Activated effector memory CD4-positive, alpha-beta T cell treated with Interleukin-2 at 50 U/mL for 16 hours (primary cell): ENCODE measurements around the gene PRKG1.
"Not testable (repeated sequence)": the region's sequence is repeated elsewhere in the genome, so short reads cannot be mapped to it uniquely, and the experiment has no call there.

Experiments
- DNase-seq: peaks from one replicate; pipeline ENCODE4 v3.0.0-alpha.2; 2020

Gene PRKG1

DNA sequence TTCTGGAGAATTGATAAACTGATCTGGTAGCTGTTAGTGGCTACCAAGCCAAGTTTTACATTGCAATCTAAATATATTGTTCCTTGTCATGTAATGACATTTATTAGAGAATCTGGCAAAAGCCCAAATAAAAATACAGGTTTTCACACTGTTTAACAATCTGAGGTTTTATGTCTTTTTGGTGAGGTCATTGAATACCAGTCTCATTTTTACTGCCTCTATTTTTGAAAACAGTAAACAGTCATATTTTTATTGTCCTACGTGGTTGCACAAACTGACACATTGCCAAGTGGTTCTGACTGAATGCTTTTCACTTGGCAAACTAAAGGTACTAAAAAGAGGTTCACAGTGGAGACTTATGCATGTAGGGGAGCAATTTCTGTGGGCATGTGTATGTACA is 157.5 kb downstream of the PRKG1 start:
- no peak for DNase-seq

DNA sequence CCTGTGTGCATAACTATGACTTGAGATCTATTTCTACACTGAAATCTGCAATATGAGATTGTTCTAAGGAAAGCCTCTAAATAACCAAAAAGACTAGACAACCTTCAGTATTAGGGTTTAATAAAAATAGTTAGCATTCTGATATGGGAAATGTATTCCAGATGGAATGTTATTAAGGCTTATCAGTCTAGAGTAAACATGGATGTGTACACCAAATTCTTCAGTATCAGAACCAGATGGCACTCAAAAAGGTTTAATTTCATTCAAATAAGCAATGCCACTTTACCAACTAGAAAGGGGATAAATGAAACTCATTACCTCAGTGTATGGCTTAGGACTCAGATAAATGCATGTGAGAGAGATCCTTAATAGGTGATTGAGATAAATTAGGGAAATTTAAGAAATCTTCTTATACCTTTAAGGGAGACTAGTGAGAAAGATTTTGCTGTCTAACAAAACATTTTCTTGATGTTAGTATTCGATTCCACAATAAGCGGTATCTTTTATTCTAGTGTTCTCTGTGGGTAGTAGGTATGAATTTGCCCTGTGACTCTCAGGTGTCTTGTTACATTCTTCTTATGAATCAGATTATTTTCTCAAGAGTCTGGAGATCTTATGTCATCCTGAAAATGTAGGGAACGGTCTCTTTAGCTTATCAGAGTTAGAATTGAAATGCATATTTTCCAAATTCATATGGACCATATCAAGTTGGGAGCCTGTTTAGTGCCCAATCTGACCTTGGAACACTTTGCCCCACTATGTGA is 159.2 kb downstream of the PRKG1 start:
- no peak for DNase-seq

DNA sequence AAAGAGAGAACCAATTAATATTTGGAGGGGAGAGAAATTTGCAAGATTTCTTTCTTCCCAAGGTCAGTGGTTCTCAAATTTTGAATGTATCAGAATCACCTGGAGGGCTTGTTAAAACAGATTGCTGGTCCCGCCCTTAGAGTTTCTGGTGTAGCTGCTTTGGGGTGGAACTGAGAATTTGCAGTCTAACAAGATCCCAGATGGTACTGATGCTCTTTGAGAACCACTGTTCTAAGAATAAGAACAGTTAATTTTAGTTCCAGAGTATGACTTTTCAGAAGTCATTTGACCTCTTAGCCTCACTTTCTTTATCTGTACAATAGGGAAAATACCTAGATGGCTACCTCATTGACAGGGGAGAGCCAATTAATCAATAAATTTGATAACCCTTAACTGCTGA is 161.6 kb downstream of the PRKG1 start:
- DNase-seq = no peak

DNA sequence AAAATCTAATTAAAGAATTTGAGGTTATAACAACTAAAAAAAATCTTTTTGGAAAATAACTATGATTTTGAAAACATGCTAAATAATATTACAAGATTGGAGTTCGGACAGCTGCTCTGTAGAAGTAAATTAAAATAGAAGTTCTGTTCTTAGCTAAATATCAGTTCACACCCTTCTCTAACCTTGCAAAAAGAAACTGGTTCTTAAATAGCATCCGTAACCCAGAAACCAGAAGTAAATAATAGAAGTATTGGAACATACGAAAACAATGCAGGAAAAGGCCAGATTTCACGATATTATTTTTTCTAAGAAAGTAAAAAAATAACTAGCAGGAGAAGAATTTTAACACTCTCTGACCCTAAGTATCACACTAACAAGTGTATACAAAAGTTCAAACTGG is 164.7 kb downstream of the PRKG1 start:
- no peak for DNase-seq

DNA sequence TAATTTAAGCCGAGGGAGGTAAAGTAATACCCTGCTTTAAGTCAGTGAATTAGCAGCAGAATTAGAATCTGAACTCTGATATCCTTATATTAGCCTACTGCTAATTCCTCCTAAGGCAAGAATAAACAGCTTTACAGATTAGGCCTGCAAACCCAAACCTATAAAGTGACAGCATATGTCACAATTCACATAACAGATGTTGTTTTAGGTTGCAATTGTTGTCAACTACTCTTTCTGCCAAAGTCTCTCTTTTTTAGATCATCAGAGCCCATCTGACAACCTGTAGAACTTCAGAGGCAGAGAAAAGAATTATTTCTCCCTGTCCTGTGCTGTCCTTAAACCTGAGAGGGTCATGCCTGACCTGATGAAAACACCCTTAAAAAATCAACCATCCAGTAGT is 167.2 kb downstream of the PRKG1 start:
- no peak for DNase-seq

DNA sequence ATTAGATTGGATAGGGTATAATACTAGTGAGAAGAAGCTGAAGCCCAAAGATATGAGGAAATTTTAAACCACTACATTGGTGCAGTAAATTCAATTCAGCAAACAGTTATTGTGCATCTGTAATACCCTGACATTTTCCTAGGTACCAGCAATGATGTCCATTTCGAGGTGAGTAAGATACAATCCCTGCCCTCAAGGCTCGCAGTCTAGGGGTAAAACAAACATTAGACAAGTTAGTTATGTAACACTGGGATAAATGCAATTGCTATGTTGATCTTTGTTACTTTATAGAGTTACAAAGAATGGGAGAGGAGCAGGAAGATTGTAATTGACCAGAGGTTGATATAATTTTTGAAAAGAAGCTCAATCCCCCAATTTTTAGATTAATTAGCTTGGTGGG is 168.1 kb downstream of the PRKG1 start:
- no peak for DNase-seq

DNA sequence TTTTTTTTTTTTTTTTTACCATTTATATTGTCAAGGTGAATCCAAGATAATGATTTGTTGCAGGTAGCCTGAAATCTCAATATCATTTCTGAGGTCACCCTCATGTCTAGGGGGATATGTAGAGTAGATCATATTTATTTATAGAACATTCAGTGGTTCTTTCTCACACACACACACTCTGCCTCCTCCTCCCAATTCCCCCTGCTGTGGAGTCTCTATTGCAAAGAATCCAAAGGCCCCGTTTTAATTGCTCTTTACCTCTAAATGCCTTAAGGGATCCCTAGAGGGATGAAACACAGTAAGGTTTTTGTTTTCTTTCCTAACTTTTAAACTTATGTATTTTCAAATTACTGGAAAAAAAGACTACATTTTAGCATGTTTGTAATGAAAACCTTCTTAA is 170.0 kb downstream of the PRKG1 start:
- DNase-seq = no peak

DNA sequence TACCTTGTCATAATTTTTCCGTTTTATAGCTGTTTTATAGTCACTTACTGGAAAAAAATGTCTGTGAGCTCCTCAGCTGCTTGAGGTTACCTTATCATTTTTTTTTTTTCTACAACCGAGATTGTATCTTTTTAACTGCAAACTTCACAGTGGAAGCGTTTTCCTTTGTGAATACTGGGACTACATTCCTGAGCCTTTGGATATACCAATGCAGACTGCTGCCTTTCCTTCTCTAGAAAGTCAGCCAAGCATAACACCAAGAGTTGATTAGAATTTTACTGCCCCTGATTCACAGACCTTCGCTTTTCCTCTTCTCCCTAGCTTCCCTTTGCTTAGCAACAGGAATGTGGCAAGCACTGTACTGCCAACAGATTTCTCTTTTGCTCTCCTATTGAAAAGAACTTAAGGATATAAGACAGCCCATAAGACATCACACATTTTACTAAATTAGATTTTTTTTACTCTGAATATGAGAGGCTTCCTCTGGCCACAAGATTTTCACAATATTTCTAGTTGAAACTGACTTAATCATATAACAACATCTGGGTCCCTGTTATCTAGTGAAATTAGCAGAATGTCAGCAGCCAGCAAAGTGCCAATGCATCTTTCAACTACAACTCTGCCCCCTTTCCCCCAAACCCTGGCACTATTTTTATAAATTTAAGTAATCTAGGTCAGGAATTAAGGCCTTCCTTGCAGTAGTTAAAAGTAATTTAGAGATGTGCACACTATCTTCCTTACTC is 170.6 kb downstream of the PRKG1 start:
- no peak for DNase-seq

DNA sequence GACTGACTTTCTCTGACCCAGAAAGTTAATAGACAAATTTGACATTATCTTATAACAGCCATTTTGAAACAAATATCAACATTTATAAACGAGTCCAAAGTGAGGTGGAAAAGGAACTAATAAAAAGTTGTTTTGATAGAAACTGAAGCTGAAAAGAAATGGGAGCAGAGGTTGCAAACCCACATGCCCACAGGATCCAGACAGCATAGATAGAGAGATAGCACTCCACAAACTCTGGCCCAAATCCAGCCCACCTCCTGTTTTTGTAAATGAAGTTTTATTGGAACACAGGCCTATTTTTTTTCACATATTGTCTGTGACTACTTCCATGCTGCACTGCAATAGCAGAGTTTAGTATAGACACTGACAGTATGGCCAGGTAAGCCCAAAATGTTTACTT is 171.9 kb downstream of the PRKG1 start:
- no peak for DNase-seq

DNA sequence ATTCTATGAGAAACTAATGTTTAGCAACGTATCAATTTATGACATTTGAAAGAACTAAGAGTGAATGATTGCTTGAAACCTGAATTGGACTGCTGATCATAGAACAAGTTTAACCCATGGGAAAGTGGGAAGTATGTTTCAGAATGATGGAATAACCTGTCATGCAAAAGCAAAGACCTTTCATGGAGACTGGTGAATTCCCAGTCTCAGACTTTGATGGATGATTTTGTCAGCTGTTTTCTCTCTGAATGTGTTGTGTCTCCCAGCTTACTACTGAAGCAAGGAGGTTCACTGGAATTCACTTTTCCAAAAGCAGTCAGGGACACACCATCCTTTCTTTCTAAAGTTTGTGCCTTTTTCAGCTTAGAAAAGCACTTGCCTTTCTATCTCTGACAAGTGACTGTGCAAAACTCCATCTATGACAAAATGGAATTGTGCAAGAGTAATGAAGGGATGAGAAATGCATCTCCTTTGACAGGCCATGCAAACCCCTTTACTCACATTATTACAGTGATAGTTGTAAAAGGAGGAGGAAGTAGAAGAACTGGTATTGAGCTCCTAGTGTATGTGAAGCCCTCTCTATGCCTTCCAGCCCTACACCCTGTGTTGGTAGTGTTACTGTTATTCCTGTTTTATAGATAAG is 176.1 kb downstream of the PRKG1 start:
- DNase-seq = no peak

DNA sequence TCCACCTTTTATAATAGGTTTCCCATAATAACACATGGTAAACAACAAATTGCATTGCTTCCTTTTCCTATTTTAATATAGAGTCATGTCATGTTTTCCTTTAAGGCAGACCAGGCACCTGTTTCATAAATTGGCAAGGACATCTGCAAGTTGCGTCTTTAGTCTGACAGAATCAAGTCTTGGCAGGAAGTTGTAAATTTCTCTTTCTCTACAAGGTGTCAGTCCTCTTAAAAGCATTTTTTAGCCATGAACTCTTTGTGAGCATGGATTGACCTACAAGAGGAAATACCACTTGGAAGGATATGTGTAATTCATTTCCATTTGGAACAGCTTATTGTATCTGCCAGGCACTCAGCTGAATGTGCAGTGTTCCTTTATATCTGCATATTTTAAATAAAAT is 176.8 kb downstream of the PRKG1 start:
- DNase-seq = no peak

DNA sequence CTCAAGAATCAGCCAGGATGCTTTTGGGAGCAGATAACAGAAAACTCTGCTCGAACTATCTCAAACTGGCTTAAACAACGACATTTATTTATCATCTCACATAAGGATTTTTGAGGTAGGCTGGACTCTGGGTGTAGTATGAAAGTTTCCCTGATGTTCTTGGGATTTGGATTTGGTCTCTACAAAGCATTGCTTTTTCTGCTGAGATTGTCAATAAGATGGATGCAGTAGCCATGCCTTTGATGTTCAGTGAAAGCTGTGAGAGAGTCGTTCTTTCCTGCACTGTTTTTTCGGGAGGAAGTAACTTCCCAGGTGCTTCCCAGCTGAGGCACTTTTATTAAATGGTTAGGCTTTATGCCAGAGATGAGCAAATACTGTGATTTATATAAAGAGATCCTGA is 181.1 kb downstream of the PRKG1 start:
- no peak for DNase-seq

DNA sequence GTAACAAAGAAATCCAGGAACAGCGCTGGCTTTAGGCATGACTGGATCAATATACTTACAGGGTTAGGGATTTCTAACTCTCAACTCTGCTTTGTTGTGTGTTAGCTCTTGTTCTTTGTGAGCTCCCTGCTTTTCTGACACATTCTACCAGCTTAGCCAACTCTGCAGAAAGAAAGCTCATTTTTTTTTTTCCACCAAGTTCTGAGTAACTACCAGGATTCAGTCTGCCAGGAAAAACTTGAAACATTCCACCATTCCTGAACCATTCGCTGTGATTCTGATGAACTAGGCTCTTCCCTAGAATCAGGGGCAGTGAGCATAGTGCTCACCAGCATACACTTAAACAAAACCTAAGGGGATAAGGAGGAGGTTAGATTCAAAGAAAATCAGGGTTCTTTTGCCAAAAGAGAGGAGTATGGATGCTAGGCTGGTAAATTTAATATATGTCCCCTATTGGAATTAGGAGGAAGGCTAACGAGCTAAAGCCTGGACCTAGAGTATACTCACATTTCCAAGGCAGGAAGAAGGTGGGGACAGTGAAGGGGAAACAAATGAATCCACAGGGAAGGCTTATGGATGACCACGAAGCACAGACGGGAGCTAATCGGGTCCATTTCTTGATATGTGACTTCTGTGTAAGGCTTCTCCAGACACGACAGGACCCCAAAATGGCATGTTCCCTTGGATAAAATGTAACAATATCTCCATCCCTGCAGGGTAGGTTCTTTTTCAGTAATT is 183.4 kb downstream of the PRKG1 start:
- no peak for DNase-seq

DNA sequence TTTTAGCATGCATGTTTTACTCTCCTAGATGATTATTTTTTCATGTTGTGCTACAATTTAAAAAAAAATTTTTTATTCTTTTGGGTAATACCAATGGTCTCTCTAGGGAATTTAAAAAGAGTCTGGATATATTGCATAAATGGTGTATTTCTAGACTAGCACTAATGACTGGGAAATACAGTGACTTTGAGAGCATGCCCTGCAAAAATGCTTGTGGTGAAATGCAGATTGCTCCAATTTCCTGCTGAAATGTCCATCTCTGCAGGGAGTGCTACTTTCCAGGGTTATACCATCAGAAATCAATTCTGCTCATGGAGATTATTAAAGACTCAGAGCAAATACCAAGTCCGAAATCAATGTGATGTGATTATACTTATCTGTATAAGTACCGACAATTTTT is 186.1 kb downstream of the PRKG1 start:
- DNase-seq = no peak

DNA sequence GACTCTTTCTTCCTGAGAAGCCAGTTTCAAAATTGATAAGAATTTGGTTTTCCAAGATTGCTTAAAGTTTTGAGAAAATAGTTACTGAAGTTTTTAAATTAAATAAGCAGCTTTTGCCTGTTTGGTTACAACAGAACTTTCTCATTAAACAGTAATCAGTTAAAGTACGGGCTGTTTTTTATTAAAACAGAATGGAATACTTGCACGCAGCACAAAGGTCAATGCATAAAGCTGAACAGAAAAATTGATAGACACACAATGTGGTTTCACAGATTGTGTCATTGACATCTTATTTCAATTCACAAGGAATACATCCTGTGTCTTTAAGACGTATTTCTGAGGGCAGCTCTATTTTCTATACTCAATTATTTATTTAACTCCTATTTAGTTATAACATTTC is 192.2 kb downstream of the PRKG1 start:
- DNase-seq = no peak

DNA sequence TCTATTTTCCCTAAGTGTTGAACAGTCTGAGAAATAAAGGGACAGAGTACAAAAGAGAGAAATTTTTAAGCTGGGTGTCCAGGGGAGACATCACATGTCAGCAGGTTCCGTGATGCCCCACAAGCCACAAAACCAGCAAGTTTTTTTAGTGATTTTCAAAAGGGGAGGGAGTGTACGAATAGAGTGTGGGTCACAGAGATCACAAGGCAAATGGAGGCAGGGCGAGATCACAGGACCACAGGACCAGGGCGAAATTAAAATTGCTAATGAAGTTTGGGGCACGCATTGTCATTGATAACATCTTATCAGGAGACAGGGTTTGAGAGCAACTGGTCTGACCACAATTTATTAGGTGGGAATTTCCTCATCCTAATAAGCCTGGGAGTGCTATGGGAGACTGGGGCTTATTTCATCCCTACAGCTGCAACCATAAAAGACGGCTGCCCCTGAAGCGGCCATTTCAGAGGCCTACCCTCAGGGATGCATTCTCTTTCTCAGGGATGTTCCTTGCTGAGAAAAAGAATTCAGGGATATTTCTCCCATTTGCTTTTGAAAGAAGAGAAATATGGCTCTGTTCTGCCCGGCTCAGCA is 193.8 kb downstream of the PRKG1 start:
- DNase-seq = not testable (repeated sequence)

DNA sequence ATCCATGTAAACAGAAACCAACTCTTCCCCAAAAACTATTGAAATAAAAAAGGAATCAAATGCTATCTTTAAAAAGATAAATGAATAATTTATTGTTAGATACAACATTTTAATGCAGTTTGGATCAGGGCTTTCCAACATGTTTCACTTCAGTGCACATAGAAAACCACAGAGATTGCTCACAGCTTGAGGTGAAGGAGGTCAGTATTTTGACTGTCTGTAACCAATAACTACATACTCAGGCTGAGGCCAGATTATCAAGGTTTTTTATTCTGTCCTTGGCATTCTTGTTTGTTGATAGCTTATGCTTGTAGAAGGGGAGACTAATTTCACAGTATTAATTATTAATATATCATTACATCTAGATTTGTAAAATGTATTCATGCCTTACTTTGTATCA is 195.5 kb downstream of the PRKG1 start:
- DNase-seq = no peak

DNA sequence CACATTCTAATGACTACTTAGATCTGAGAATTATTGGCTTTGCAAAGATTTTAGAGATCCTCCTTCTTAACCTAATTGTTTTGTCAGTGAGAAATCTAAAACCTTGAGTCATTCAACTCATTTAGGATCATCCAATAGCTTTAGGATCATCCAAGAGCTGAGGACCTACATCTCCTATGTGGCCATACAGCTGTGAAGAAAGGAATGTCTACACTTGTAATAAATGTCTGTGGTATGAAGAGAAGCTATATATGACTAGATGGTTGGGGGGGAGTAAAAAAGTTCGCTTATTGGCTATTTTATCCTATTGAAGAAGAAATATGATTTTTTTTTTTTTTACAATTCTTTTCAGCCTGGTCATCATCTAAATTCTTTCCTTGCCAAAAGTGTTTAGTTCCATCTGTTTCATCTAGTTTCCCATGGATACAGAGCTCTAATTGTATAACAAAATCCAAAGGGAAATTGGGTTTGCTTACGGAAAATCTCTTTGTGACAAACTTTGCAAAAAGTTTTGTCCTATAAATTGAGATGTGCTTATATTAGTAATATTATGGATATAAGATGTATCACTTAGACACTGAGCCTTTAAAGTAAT is 196.7 kb downstream of the PRKG1 start:
- DNase-seq = no peak

DNA sequence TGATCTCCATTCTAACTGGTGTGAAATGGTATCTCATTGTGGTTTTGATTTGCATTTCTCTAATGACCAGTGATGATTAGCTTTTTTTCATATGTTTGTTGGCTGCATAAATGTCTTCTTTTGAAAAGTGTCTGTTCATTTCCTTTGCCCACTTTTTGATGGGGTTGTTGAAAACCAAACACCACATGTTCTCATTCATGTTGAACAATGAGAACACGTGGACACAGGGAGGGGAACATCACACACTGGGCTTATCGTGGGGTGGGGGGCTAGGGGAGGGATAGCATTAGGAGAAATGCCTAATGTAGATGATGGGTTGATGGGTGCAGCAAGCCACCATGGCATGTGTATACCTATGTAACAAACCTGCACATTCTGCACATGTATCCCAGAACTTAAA is 197.8 kb downstream of the PRKG1 start:
- not testable (repeated sequence) for DNase-seq

DNA sequence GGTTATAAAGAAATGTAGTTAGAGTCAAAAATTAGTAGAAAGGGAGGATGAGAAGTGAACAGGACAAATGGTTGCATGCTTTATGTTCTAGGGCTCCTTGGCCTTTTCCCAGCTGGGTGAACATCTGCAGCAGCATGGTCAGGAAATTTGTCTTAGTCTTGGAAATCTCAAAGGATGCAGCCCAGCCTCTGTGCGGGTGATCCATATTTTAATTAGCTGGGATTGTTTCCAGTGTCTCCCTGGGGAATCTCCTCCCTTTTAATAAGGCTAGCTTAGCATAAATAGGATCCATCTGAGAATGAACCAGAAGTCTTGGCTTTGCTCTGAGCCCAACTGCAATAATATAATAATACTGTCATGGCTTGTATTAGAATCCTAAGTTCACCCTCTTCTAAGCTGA is 198.3 kb downstream of the PRKG1 start:
- DNase-seq = no peak

DNA sequence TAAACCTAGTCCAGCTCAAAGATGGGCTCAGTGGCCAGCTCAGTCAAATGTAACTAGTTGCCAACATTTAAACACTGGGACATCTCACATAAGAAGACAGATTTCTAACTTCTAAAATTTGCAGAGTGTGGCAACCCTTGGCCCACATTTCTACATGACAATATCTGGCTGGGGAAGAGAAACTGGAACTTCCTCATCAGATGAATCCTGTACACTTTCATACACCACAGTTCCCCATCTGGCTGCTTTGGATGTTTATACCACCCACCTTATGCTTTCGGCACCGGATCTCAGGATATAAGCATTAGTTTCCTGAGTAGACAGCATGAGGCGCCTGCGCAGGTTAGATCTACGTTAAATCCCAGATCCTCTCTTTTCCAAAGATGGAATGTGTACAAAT is 199.3 kb downstream of the PRKG1 start:
- DNase-seq = no peak

DNA sequence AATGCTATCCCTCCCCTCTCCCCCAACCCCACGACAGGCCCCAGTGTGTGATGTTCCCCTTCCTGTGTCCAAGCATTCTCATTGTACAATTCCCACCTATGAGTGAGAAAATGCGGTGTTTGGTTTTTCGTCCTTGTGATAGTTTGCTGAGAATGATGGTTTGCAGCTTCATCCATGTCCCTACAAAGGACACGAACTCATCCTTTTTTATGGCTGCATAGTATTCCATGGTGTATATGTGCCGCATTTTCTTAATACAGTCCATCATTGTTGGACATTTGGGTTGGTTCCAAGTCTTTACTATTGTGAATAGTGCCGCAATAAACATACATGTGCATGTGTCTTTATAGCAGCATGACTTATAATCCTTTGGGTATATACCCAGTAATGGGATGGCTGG is 201.8 kb downstream of the PRKG1 start:
- DNase-seq = not testable (repeated sequence)

DNA sequence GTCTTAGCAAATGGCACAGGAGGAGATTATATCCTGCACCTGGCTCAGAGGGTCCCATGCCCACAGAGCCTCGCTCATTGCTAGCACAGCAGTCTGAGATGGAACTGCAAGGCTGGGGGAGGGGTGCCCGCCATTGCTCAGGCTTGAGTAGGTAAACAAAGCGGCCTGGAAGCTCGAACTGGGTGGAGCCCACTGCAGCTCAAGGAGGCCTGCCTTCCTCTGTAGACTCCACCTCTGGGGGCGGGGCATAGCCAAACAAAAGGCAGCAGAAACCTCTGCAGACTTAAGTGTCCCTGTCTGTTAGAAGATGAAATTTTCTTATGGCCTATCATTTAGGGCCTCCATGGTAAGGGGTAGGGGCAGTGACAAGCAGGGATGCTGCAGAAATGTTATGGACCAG is 207.1 kb downstream of the PRKG1 start:
- DNase-seq = not testable (repeated sequence)
